Activated gamma-delta T cell treated with Interleukin-2 at 50 U/mL for 16 hours (primary cell): Measurements from ENCODE around the gene DIDO1.
A peak's percentile ranks its signal among the peaks of the same experiment; 100 is the strongest.

Experiments used
- DNase-seq: peaks from one replicate; pipeline ENCODE4 v3.0.0-alpha.2; 2020

The DIDO1 gene

DNA sequence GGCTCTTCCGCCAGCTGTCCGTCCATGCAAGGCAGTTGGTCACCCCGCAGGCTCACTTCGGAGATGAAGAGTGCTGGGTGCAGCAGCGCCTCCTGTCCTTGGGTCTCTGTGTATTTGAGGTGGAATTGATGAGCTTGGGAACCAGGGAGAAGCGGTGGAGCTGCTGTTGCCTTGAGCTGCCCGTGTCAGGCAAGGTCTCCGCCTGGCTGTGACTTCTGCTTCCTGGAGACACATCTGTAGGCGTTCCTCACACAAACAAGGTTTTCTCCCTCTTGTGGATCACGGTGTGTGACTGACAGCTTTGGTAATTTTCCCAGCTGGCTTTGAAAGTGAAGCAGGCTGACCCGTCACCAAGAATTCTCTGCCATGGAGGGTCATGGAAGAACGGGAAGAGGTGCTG, 23.7 kb upstream of the DIDO1 start:
- no peak for DNase-seq

DNA sequence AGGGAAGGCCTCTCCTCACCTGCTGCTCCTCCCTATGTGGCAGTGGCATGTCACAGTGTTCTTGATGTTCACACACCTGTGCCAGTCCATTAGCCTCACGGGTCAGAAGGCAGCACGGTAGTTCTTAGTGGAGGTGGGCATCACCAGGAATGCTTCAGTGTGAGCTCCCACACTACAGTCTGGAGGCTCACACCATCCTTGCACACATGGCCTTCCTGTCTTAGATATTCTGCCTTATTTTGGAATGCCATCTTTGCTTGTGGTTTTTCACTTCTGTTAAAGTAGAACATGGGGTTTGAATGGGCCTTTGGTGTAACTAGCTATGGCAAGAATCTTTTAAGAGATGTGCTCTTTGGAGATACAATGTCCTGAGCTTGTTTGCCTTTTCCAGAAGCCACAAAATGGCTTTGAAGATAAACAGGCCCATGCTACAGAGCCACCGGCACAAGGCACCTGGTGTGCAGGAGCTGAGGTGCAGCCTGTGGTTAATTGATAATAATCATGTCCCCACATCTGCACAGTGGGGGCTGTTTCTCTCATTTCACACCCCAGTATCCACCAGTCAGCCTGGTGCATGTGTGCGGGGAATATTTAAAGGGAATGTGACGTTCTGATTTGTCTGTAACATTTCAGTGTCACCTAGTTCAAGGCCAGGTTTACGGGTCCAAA, 23.0 kb upstream of the DIDO1 start:
- no peak for DNase-seq

DNA sequence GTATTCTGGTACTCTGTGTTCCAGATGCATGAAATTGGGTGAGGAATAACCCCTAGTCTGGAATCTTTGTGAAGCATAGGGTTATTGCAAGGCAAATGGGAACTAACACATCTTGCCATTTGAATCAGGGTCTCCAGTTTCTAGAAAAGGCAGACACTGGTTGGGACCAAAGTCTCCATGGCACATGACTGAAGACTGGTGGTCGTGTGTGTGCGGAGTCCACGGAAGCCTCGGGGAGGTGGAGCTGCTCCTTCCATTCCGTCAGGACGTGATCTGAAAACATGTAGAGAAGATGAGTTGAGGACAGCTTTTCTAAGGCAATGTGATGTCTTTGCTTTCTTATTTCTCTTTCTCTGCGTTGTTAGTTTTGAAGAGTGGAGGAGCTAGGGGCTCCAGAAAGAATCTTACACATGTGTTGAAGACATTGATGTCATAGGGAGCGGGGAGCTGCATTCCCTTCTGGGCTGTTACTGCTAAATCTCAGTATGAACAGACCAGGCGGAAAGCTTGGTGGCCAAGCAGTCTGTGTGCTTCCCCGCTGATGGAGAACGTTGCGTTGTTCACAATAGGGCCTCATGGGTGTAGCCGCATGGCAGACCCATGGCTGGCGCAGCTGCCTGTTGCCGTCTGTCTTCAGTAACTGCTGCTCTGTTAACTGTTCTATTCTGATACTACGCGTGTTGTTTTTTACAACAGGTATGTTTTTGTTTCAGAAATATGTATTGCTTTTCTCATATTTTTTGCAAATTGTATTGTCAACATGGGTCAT, 21.4 kb upstream of the DIDO1 start:
- DNase-seq = no peak

DNA sequence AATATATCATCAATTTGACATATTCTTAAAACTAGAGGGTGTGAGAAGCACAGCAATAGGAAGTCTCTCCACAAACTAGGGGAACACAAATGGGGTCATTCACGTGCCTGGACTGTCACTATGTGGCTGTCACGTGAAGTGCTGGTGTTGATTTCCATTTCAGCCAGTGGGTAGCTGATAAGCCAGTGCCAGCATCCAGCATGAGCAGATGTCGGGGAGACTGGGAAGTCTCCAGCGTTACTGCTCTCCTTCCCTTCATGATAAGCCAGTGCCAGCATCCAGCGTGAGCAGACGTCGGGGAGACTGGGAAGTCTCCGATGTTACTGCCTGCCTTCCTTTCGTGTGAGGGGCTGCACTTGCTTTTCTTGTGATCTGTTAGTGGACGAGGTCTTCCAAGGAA, 20.6 kb upstream of the DIDO1 start:
- no peak for DNase-seq

DNA sequence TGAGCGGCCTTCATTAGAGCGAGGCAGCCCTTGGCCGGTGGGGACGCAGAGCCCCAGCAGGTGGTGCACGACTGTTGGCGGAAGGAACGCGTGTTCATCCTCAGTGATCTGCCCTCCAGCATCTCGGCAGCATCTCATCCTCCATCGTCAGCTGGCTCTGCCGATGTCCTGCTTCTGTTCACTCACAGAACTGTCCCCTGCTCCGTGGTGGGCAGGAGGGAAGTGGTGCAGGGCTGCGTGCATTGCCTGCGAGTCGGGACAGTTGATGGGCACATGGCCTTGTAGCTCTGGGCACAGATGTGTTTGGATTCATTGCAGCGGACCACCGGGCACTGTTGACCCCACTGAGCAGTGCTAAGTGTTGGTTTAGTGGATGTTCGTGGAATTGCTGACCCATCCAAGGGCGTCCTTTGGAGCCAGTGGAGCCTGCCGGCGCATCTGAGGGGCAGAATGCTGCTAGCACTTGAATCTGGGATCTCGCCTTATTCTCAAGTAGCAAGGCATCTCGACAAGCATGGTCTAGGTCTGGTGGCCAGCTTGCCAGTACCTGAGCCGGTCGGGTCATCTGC, 19.6 kb upstream of the DIDO1 start:
- DNase-seq = no peak

DNA sequence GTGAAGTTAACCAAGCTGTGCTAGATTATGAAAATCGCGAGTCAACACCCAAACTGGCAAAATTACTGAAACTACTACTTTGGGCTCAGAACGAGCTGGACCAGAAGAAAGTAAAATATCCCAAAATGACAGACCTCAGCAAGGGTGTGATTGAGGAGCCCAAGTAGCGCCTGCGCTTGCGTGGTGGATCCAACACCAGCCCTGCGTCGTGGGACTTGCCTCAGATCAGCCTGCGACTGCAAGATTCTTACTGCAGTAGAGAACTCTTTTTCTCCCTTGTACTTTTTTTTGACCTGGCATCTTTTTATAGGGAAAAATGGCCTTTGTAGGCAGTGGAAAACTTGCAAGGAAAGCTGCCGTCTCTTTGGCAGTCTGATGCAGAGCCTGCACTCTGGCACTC, 18.4 kb upstream of the DIDO1 start:
- no peak for DNase-seq

DNA sequence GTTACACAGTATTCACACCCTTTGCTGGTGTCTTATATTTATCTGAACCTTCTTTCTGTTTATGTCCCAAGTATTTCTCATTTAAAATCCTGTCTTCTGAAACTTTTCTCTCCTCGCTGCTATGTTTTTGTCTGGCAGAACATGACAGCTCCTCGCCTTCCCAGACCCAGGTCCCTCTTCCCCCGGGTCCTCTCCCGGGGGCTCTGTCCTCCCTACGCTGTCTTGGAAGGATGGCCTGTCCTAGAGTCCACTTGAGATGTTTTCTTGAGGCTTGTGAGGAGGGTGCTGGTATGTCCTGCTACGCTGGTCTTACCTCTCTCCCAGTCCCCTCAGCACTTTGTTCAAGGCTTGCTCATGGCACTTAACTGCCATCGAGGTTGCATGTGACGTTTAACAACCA, 17.9 kb upstream of the DIDO1 start:
- no peak for DNase-seq

DNA sequence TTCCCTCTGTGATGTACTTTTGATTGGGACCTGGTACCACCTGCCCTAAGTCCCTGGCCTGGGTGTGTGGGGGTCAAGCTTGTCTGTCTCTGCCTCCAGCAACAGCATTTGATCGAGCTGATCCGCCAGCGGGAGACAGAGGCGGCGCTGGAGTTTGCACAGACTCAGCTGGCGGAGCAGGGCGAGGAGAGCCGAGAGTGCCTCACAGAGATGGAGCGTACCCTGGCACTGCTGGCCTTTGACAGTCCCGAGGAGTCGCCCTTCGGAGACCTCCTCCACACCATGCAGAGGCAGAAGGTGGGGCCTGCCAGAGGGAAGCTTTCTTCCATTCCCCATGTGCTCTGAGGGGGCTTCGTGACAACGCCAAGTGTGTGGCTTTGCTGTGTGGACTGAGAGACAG, 17.1 kb upstream of the DIDO1 start:
- no peak for DNase-seq

DNA sequence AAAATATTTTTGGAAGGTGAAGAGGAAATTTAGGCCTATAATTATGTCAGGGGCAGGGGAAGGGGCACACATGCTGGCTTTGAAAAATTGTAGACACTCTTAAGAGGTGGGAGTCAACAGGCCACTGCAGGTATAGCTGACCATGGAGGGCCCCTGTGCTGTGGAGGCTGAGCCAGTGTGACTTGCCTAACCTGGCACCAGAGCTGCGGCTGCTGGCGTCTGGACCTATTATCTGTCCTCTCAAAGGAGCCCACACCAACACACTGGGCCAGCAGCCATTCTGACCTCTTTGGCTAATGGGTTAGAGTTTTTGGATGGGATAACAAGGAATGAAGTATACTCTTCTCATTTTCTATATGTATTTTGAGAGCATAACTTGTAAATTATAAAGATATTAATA, 16.2 kb upstream of the DIDO1 start:
- DNase-seq = no peak

DNA sequence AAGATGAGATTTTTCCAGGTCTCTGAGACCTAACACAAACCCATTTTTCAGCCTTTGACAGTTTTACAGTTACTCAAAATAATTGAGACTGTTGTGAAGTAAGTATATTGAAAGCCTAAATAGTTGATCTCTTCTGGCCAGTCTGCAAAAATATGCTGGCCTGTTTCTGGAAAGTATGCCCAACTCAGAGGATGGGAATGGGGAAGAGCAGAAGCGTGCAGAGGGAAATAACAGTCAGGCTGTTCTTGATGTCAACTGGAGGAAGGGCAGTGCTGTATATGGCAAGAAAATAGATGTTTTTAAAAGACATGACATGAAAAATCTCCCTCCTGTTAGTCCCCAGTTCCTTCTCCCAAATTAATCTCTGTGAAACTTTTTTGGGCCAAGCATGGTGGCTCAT, 15.5 kb upstream of the DIDO1 start:
- no peak for DNase-seq

DNA sequence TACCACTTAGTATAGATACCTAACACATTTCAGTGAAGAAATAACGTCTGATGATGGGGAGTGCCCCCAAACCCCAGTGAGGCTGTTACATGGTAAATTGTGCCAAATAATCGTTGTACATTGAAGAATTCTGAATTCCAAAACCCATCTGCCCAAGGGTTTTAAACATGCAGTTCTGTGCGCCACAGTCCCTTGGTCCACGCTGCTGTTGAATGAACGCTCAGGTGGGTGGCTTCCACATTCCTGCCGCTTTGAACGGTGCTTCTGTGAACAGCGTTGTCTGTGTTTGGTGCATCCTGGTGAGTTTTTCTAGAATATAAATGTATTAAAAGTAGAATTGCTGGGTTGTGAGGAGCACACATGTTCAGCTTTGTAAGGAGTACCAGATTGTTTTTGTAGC, 14.6 kb upstream of the DIDO1 start:
- no peak for DNase-seq

DNA sequence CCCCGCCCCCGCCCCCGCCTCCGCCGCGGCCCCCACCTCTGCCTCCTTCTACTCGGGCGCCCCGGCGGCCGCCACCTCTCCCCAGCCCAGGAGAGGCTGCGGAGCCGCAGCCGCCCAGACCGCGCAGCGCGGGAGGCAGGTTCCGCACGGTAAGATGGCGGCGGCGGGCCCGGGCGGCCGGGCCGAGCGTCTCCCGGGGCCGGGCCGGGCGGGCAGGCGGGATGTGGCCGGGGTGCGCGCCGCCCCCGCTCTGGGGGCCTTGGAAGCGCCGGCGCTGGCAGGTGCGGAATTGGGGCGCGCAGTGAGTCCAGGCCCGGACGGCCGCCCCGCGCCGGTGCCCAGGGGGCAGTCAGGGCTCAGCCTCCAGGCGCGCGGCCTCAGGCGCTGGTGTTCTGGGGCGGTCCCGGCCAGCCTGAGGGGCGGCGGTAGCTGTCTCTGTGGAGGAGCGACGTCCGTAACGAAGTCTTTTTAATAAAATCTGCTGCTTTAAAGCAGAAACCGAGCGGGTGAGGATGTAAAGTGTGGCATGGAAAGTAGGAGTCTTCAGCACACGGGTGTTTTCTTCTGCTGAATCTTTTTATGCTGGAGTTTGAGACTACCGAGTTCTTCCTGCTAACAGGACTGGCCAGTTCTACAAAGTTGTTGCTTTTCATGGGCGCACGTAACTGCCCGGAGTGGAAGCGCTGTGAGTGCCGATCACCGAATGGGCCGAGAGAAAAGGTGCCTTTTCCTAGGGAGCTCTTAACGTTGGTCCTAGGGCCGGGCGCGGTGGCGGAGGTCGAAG, 12.0 kb upstream of the DIDO1 start, which contains the start of gene GID8:
TSS of gene GID8 (plus strand) at position 43 of the 784 bp plus-strand sequence. CDS start 3,356 bp downstream, outside the sequence.
- DNase-seq = peak; percentile 45

DNA sequence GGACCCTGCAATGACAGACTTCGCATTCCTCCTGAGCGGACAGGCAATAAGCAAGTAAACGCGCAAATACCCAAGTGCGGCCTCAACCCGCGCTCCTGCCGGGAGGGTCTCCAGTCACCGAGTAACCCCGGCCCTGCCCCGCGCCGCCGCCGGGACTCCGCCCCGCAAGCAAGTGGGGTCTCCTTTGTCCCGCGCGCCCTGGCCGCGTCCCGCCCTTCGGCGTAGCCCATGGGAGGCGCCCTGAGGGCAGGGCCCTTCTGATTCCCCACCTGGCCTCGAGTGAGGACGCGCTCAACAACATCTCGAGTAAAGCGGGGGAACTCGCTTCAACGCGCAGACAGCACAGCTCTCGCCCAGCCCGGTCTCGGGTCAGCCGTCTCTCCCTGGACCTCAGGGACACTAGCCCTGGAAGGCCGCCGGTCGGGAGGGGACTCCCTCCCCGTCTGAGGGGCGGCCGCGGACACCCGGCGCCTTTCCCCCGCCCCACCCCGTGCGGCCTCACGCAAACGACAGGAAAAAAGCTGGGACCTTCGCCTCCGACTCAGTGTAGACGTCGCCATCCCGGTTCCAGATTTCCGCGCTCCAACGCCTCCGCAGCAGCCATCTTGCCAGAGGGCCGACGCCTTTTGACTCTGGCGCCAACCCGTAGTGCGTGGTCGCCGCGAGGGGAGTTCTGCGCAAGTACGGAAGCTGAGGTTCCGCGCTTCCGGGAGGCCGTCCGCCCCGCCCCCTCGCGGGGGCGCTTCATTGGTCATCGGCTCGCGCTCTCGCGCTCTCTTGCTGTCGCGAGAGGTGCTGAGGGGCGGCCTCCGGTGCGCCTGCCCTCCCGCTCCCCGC, 11.2 kb upstream of the DIDO1 start:
- DNase-seq = peak; percentile 97

DNA sequence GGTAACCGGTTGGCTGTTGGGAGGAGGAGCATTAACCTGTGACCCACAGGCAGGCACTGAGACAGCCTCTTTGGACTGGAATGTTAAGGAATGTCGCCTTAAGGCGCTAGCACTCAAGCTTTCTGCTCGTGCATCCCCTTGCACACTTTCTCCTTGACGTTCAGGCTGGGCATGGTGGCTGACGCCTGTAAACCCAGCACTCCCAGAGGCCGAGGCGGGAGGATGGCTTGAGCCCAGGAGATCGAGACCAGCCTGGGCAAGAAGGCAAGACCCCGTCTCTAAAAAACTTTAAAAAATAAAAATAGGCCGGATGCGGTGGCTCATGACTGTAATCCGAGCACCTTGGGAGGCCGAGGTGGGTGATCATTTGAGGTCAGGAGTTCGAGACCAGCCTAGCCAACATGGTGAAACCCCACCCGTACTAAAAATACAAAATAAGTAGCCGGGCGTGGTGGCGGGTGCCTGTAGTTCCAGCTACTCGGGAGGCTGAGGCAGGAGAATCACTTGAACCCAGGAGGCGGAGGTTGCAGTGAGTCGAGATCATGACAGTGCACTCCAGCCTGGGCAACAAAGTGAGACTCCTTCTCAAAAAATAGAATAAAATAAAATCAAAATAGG, 9.8 kb upstream of the DIDO1 start:
- no peak for DNase-seq

DNA sequence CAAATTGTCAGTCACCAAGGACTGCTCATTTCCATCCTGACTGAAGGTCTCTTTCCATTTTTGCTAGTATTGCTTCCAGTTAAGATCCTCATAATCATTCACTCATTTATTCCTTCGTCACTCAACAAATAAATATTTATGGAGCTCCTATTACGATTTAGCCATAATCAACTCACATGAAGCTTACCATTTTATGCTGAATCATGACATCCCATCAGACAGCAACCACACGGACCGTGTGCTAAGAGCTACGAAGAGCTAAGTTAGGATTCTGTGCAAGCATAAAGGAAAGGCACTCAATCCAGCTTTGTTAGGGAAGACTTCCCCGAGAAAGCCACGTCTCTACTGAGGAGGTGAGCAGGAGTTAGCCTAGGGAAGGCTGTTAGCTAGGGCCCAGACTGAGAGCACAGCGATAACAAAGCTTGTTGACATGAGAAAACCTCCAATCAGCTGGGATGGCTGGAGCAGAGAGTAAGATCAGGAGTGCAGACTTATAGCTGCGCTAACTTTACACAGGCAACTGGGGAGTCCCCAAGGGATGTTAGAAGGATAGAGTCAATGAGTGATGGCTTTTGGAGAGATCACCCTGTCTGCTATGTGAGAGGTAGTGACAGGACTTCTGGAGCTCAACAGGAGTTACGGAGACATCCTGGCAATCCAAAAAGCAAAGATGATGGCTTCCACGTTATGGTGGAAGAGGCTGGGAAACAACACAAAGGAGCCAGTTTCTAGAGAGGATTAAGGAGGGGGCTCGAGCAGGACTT, 9.1 kb upstream of the DIDO1 start:
- DNase-seq = no peak

DNA sequence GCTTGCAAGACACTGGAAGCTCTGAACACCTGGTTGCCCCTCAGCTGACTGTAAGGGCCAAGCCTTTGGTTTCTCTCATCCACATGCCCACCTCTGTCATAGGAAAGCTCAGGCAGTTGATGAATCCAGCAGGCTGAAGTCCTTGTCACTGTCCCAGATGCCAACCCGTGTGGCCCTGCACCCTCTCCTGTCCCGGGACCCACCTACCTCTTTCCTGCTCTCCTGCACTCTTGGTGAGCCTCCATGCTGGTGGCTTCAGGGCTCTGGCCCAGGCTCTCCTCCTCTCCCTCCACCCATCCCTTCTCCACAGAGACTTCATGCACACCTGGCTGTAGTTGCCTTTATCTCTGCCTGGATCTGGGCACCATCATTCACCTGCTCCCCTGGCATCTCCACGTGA, 7.7 kb upstream of the DIDO1 start:
- no peak for DNase-seq

DNA sequence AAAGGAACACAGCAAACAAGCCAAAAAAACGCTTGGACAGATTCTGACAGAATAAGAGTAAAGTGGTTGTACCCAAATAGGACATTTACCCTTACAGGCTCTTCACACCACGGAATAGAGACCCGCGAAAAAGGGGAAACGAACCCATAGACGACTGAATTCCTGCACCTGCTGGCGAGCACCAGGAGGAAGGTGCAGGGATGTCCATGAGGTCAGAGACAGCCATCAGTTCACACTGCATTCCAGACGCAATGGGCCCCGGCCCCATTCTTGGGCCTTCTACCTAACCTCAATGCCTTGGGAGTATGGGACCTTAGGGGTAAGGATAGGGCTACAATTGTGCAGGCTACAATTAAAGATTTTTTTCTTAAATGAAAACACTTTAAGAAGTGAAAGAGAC, 5.2 kb upstream of the DIDO1 start:
- DNase-seq = no peak

DNA sequence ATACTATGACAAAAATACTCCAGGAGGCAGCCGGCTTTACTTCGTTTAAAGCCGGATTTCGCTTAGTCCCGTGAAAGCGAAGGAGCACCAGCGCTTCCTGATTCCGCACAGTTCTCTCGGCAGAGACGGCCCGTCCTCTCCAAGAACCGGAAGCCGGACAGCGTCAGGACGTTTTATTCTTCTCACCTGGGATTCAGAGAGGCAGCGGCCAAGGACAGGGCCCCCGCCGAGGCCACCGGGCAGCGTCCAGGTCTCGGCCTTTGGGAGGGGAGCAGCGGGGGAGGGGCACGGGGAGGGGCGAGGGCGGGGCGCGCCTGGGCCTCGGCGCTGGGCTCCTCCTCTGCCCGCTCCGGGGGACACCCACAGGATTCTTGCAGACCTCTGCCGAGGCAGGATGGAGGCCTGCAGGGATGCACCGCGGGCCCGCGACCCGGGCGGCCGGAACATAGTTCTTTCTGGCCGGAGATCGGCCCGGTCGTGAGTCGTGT, 2.8 kb upstream of the DIDO1 start:
- DNase-seq = peak; percentile 52

DNA sequence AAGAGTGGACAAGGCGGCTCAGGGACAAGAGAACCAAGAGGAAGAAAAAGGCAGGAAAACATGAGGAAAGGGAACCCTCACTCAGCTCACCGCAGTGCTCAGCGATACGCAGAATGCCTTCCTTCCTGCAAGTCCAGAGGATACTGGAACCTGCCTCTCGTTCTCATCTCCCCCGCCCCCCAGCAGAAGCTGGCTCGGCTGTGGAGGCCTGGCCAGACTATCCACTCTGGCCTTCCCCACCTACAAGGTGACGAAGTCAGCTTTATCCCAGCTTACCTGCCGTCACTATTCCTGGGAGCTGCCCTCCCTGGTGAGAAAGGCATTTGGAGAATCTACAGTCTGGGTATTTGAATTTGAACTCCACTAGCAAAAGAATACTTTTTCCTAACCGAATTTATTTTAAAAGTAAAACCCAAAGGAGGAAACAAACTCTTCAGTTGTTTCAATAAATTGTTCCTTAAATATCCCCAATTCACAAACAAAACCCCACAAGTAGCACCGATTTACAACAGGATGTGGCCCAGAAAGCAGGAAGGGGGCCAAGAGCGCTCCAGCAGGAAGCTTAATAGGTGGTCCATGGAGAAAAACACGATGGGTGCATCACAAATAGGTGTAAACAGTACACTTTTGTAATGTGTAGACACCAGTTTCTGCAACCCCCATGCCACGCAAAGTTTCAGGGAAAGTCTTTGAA, 2.1 kb upstream of the DIDO1 start:
- no peak for DNase-seq

DNA sequence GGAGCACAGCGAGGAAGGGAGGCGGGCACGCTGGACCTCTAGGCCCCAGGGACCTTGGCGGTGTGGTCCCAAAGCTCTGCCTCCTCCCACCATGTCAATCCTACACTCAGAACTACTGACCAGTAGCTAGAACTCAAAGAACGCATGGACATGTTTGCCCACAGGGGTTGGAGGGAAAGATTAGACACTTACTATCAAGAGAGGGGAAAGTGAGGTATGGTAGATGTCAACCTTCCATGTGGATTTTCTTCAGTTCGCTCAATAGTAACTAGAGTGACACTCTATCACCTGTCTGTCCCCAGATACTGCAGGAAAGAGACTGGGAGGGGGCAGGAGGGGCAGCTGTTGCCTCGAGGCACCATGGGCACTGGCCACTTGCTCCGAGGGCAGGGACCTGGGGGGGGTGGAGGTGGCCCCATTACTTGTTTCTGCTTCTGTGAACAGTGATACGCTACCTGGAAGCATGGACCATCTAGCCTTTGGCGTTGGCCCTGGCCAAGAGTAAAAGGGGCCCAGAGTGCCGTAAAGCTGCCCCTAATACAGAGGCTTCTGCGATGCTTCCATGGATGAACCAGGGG, 912 bp upstream of the DIDO1 start:
- DNase-seq = no peak
